ENCODE results near the gene AKAP12.
"Not testable (repeated sequence)": the region's sequence is repeated elsewhere in the genome, so short reads cannot be mapped to it uniquely, and the experiment has no call there.

AKAP12 gene

DNA sequence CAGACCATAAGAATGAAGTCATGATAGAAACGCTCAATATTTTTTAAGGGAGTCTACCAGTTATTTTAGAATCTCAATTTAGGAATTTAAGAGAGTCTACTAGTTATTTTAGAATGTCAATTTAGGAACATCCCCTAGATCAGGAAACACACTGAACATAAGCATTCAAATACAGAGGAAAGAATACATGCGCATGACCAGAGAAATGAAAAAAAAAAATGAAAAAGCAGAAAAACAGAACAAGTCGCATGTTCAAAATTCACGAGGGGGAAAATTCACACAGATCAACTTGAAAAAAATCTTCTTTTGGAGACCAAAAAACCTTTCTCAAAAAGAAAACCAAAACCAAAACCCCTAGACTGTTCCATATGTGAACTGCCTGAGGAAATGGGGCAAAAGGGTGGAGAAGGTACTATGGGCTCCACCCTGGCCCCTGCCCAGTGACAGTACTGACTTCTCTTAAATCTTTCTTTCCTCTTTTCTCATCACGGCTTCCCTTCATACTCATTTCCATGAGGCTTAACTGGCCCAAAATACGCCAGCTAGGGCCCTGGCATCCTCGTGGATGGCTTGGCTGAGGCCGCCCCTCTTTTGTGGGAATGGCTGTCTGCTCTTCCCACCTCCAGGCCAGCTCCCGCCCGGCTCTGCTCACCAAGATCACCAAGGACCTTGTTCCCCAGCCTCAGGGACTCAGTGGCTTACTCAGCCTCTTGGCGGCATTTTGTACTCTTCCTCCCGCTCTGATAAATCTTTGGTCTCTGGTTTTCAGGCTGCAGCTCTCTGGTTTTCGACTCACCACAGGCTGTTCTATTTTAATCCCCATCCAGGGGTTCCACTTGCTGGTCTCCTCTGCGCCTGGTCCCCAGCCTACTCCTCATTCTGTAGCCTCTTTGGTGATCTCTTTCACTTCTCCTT is 140.4 kb downstream of the AKAP12 start:
- FAIRE-seq (no peak), DNase-seq (ENCODE audit: insufficient read length, low spot score) (no peak)
- TF ChIP-seq, protein P1, sequence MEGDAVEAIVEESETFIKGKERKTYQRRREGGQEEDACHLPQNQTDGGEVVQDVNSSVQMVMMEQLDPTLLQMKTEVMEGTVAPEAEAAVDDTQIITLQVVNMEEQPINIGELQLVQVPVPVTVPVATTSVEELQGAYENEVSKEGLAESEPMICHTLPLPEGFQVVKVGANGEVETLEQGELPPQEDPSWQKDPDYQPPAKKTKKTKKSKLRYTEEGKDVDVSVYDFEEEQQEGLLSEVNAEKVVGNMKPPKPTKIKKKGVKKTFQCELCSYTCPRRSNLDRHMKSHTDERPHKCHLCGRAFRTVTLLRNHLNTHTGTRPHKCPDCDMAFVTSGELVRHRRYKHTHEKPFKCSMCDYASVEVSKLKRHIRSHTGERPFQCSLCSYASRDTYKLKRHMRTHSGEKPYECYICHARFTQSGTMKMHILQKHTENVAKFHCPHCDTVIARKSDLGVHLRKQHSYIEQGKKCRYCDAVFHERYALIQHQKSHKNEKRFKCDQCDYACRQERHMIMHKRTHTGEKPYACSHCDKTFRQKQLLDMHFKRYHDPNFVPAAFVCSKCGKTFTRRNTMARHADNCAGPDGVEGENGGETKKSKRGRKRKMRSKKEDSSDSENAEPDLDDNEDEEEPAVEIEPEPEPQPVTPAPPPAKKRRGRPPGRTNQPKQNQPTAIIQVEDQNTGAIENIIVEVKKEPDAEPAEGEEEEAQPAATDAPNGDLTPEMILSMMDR (IDR thresholded peaks at IDR 0.05; ENCODE audit: insufficient read depth, missing control alignments) = no peak

DNA sequence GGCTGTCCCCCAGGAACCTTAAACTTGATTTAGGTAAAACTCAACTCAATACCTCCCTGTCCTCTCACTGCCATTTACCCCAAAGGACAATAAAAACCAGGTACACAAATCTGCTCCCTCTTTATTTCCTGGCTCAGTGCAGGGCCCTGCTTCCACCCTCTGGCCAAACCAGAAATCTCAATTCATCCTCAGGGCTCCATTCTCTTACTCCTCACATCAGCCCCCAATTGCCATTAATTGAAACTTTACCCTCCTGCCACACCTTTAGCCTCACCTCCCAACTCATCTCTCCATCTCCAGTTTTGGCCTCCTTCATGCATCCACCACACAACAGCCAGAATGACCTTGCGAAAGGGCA is 141.1 kb downstream of the AKAP12 start:
- TF ChIP-seq, protein P1 (IDR thresholded peaks at IDR 0.05; ENCODE audit: insufficient read depth, missing control alignments) = no peak
- FAIRE-seq (no peak), DNase-seq (ENCODE audit: insufficient read length, low spot score) (no peak)

DNA sequence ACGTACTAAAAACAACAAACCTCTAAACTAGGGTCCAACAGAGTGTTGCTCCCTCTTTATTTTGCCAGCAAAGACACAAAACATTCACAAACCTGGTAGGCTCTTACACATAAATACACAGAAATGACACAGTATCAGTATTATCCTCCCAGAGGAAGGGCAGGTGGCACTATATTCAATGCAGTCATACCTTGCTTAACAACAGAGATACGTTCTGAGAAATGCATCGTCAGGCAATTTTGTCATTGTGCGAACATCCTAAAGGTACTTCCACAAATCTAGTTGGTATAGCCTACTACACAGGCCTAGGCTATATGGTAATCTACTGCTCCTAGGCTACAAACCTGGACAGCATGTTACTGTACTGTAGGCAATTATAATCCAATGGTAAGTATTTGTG is 142.0 kb downstream of the AKAP12 start:
- TF ChIP-seq, protein P1 (IDR thresholded peaks at IDR 0.05; ENCODE audit: insufficient read depth, missing control alignments) = no peak
- FAIRE-seq = no peak
- no peak for DNase-seq (ENCODE audit: insufficient read length, low spot score)

DNA sequence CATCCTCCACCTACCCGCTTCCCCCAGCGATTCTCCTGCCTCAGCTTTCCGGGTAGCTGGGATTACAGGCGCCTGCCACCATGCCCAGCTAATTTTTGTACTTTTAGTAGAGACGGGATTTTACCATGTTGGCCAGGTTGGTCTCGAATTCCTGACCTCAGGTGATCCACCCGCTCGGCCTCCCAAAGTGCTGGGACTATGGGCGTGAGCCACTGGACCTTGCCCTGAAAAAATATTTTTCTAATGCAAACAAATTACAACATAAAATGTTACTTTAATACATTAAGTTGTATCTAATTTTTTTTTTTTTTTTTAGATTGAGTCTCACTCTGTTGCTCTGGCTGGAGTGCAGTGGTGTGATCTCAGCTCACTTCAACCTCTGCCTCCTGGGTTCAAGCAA is 142.9 kb downstream of the AKAP12 start:
- DNase-seq (ENCODE audit: insufficient read length, low spot score) = not testable (repeated sequence)

DNA sequence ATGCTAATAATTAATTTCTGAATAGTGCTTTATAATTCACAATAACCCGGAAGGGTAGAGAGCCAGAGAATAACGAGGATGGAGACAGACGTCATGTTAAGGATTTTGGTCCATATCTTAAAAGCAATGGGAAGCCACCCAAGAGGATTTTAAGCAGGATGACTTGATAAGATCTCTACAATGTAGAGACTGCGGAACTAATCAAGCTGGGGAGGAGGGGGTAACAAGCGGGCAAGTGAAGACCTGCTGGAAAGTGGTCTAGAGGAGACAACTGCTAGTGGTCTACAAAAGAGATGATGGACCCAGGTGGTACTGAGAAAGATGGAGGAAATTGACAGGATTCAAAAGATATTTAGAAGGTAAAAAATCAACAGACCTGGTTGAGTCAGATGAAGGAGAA is 144.4 kb downstream of the AKAP12 start:
- FAIRE-seq (no peak), DNase-seq (ENCODE audit: insufficient read length, low spot score) (no peak)
- TF ChIP-seq, protein P1 (IDR thresholded peaks at IDR 0.05; ENCODE audit: insufficient read depth, missing control alignments) = no peak

More for the DNA sequence above, 142.9 kb downstream of the AKAP12 start:
- not testable (repeated sequence) for FAIRE-seq

DNA sequence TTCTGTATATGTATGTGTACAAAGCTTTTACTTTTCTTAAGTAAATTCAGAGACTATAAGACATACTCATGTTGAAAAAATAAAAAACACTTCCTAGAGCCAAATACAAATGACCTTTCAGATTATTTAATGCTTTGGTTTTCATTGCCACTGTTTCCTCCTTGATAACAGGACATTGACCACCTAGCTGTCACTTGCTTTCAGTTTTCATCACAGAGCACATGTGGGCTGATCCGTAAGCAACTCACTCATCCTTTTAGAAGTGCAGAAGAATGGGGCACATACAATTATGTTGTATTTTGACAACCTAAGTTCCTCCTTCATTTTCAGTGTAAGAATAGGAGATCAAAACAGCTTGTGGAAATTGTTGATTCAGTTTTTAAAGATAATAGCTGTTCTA is 145.4 kb downstream of the AKAP12 start:
- FAIRE-seq (no peak), DNase-seq (ENCODE audit: insufficient read length, low spot score) (no peak)
- TF ChIP-seq, protein P1 (IDR thresholded peaks at IDR 0.05; ENCODE audit: insufficient read depth, missing control alignments) = no peak

DNA sequence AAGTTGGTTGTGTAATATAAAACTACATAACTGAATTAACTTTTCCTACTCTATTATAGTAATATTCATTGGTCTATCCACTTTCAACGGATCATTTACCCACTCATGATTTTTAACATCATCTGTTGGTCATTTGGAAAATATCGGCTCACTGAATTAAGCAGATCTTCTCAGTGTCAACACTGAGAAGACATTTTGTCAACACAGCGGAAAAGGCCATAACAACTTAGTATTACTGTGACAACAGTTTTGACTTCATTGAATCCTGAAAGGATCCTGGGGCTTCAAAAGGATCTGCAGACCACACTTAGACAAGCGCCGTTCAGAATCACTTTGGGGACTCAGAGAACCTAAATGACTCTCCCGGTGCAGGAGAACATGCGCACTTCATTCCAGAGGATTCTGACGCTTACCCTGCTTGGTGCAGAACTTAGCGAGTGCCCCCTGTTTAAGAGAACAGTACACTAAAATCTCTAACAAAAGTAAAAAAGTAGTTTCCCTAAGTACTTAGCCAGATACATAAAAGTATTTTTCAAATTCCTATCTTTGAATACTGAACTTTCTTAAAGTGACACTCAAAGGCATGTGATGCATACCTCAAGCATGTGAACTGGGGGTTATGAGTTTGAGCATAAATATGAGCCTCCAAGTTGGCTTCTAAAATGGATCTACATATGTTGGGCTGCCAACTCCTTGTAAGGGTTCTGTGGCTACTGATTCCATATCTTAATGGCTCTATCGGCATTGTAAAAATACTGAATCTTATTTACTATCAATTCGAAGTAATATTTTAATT is 147.6 kb downstream of the AKAP12 start:
- FAIRE-seq (no peak), DNase-seq (ENCODE audit: insufficient read length, low spot score) (no peak)
- TF ChIP-seq, protein P1 (IDR thresholded peaks at IDR 0.05; ENCODE audit: insufficient read depth, missing control alignments) = no peak

Measured in D721Med (cell line).